Measurements from ENCODE around the gene RAP1GAP.
"Not testable (repeated sequence)": the region's sequence is repeated elsewhere in the genome, so short reads cannot be mapped to it uniquely, and the experiment has no call there.

Gene RAP1GAP

DNA sequence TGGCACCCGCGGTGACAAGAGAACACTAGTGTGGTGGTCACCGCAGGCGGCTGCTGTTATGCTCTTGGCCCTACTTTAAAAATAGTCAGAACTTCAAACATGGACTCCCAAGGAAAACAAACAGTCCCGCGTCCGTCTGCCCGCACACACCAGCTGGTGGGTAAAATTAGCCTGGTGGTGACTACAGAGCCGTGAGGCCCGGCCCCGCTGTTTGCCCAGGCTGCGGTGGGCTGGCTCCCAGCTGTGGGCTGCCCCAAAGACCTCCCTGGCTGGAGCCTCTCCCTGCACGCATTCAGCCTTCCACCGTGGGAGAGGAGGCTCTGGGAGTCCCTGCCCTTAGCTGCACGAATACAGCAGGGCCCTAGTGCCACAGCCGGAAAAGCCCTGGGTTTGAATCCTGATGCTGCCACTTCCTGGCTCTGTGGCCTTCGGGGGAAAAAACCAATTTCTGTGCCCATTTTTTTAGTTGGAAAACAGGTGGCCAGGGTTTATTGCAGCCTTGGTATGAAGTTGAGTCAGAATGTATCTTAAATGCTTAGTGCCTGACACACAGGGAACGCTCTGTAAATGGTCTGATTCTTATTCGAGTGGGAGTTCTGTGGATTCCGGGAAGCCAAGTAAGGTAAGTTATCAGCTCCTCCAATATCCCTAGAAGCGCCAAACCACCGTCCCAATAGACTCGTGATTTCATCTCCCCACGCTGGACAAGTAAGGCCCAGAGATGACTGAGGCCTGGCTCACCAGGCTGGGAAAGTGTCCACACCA is 101.7 kb downstream of the RAP1GAP start:
- no peak for DNase-seq

DNA sequence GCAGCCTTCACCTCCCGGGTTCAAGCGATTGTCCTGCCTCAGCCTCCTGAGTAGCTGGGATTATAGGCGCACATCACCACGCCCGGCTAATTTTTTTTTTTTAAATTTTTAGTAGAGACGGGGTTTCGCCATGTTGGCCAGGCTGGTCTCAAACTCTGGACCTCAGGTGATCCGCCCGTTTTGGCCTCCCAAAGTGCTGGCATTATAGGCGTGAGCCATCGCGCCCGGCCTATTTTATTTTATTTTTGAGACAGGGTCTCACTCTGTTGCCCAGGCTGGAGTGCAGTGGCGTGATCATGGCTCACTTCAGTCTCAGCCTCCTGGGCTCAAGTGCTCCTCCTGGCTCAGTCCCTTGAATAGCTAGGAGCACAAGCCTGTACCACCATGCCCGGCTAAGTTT is 102.8 kb downstream of the RAP1GAP start:
- not testable (repeated sequence) for DNase-seq

GRCh38 chr1:21565285-21565684 is 103.9 kb downstream of the RAP1GAP start:
- no peak for DNase-seq

DNA sequence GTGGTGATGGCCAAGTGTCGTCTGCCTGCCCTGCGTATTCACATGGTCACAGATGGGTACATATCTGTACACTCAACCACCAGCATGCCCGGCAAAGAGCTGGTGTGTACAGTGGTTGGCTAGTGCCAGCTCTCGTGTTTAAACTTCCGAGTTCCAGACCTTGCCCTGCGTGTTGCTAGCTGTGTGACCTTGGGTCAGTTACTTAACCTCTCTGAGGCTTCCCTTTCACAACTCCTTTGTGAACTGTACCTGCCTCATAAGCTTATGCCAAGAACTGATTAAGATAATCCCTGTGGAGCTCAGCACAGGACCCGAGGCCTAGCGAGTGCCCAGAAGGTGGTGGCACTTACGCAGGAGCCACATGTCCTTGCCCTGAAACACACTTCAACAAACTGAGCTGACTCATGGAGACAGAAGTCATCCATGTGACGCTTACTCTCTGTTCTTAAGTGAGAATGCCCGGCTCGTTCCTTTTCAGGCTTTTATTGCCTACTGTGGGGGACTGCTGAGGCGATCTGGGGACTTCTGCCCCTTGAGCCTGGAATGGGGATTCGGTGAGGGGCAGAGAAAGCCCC is 104.5 kb downstream of the RAP1GAP start:
- DNase-seq = no peak

GRCh38 chr1:21563971-21564370 is 105.2 kb downstream of the RAP1GAP start:
- DNase-seq = no peak

GRCh38 chr1:21562896-21563295 is 106.3 kb downstream of the RAP1GAP start:
- DNase-seq = no peak

- DNase-seq = no peak
Observed at GRCh38 chr1:21560916-21561638, 108.1 kb downstream of the RAP1GAP start.

DNA sequence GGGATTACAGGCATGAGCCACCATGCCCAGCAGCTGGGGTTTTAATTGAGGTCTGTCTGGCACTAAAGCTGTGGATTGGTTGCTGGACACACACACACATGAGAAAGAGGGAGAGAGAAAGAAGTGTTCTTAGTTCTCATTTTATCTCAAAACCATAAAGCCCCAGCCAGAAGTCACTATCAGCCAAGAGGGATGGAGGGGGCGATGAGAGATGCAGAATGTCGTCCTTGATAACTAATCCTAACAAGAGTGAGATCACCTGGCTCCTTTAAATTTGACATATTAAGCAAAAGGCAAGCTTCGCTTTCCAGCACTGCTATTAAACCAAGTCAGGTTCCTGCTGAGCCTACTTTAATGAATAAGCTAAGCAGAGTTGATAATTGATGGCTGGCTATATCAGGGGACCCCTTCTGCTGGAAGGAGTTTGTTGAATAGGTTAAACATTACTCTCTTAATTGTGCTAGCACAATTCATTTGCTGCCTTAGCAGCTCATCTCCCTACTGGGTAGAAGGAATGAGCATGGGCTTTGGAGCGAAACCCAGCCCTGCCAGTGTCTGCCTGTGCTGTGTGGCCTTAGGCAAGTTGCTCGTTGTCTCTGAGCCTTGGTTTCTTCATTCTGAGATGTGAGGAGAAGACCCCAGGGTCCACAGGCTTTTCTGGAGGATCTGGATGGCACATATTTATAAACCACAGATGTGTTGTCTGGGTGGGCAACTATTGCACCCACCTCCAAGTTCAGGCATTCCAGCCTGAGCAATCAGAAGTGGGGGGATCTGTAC is 109.2 kb downstream of the RAP1GAP start:
- no peak for DNase-seq

DNA sequence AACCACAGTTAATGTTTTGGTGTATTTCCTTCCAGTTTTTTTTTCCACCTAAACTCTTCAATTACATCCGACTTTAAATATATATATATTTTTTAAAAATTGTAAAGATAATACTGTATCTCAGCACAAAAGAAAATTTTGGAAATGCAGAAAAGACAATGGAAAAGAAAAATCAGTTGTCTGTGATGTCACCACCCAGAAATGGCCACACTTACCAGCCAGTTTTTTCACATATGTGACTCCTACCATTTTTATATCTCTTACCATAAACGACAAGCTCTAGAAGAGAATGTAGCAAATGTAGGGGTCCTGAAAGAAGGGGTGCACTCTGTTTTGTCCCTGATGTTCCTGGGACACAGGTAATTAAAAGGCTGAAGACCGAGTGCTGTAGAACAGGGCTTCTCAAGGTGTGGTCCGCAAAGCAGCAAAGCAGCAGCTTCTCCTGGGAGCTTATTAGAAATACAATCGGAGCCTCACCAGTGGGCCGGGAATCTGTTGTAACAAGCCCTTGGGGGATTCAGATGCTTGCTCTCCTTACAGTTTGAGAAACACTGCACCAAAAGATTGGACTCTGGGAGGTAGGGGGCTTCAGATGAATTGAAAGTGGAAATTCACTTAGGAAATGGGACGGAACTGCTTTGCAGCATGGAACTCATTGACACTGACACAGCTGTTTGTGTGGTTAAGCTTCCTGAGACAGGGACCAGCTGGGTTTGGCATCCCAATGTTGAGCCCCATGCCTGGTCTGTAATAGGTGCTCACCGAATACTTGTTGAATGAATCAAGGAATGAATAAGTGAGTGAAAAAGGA is 115.8 kb downstream of the RAP1GAP start:
- no peak for DNase-seq

DNA sequence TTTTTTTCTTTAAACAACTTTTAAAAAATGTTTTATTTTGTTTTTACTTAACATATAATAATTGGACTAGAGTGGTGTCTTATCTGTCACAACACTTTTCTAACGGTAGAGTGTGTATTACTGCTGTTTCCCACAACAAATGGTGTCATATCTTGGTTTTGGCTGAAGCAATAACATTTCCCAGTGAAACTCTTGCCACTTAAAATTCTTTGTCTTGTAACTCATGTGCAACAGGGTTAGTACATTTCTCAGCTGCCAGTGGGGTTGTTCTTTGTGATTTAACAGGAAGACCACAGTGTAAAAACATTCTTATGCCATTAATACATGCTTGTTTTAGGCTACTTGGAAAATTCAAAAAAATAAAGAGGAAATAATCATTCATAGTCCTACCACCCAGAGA is 116.4 kb downstream of the RAP1GAP start:
- DNase-seq = no peak

- no peak for DNase-seq
Observed at GRCh38 chr1:21550866-21551475, 118.2 kb downstream of the RAP1GAP start.

DNA sequence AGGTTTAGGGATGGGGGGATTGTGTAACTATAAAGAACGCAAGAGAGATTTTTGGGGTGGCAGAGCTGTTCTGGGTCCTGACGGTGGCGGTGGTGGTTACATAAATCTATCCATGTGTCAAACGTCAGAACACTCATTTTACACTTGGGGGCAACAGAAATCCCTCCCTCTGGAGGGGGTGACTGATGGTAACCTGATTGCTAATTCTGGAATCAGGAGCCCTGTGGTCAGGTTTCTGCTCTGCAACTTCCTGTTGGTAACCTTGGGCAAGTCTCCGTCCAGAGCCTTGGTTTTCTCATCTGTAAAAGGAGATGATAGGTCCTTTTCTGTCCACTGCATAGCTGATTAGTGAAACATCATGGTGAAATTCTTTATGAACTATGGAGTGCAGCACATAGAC is 119.1 kb downstream of the RAP1GAP start:
- DNase-seq = no peak

DNA sequence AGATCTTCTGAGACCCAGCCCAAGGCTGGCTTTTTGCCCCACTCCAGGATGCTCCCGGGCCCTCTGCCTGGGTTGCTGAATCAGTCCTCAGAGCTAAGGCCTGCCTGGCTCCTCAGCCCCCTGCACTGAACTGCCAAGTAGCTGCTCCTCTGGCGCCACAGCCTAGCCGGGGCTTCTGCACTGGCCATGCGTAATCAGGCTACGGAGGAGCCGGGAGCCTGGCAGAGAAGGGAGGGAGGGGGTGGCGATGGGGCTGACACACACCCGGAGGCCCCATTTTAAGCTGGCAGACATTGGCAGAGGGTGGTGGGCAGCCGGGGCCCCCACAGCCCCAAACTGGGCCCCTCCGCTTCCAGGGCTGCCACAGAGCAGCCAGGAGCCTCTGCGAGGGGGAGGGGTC is 121.3 kb downstream of the RAP1GAP start:
- DNase-seq = no peak

Measured in GDM1 (cell line).